ENCODE results near the gene ZNF473. TPM values are rescaled to one million over a fixed set of nuclear protein-coding genes. Genes with fewer than 3 reads are reported as not detected.

Gene ZNF473
- total and polyA plus RNA-seq, 2 of the 13 experiments (the other 11 are each of a cell fraction or from before 2014, with no cell fraction given) = 5.8 to 11.9 TPM

- TF ChIP-seq ZBTB14 (CRISPR knock-in tag; IDR thresholded peaks at IDR 0.05) (peak; percentile 60), FOXM1 (CRISPR knock-in tag; IDR thresholded peaks at IDR 0.05) (no peak), TOE1 (CRISPR knock-in tag; IDR thresholded peaks at IDR 0.05) (peak; percentile 77; the same call in 1 of the 2 replicates), ZNF569 (CRISPR knock-in tag; IDR thresholded peaks at IDR 0.05; ENCODE audit: borderline replicate concordance) (peak; percentile 63; the same call in 1 of the 2 replicates), YEATS2 (CRISPR knock-in tag; IDR thresholded peaks at IDR 0.05; ENCODE audit: borderline replicate concordance) (peak; percentile 80), MAFK (conservative IDR thresholded peaks at IDR 0.05 in 1 of 2, IDR thresholded peaks at IDR 0.05 in 1 of 2; ENCODE audit: low read length in 2 of 2) (no peak), U2AF1 (optimal IDR thresholded peaks at IDR 0.05; ENCODE audit: low read depth, low read length) (no peak), SRSF1 (optimal IDR thresholded peaks at IDR 0.05; ENCODE audit: low read depth, low read length) (peak; percentile 71), PBX3 (CRISPR knock-in tag; IDR thresholded peaks at IDR 0.05; ENCODE audit: borderline replicate concordance) (peak; percentile 89), HOXA7 (CRISPR knock-in tag; IDR thresholded peaks at IDR 0.05) (no peak), ZNF33A (CRISPR knock-in tag; IDR thresholded peaks at IDR 0.05; ENCODE audit: borderline replicate concordance) (no peak), FOXP1 (IDR thresholded peaks at IDR 0.05) (no peak), FOXP1 (CRISPR knock-in tag; IDR thresholded peaks at IDR 0.05) (0 out of 2 replicates have a peak, but pooled peaks have one; percentile 13), POGK (CRISPR knock-in tag; conservative IDR thresholded peaks at IDR 0.05) (peak; percentile 97), ZNF777 (CRISPR knock-in tag; IDR thresholded peaks at IDR 0.05) (peak; percentile 73), ZSCAN30 (CRISPR knock-in tag; IDR thresholded peaks at IDR 0.05) (peak; percentile 75; the same call in 1 of the 2 replicates), ZNF251 (CRISPR knock-in tag; IDR thresholded peaks at IDR 0.05) (peak; percentile 91; the same call in 1 of the 2 replicates), ZNF747 (CRISPR knock-in tag; IDR thresholded peaks at IDR 0.05; ENCODE audit: borderline replicate concordance) (peak; percentile 97)
- TF ChIP-seq, protein P1, sequence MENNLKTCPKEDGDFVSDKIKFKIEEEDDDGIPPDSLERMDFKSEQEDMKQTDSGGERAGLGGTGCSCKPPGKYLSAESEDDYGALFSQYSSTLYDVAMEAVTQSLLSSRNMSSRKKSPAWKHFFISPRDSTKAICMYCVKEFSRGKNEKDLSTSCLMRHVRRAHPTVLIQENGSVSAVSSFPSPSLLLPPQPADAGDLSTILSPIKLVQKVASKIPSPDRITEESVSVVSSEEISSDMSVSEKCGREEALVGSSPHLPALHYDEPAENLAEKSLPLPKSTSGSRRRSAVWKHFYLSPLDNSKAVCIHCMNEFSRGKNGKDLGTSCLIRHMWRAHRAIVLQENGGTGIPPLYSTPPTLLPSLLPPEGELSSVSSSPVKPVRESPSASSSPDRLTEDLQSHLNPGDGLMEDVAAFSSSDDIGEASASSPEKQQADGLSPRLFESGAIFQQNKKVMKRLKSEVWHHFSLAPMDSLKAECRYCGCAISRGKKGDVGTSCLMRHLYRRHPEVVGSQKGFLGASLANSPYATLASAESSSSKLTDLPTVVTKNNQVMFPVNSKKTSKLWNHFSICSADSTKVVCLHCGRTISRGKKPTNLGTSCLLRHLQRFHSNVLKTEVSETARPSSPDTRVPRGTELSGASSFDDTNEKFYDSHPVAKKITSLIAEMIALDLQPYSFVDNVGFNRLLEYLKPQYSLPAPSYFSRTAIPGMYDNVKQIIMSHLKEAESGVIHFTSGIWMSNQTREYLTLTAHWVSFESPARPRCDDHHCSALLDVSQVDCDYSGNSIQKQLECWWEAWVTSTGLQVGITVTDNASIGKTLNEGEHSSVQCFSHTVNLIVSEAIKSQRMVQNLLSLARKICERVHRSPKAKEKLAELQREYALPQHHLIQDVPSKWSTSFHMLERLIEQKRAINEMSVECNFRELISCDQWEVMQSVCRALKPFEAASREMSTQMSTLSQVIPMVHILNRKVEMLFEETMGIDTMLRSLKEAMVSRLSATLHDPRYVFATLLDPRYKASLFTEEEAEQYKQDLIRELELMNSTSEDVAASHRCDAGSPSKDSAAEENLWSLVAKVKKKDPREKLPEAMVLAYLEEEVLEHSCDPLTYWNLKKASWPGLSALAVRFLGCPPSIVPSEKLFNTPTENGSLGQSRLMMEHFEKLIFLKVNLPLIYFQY (CRISPR knock-in tag; IDR thresholded peaks at IDR 0.05; ENCODE audit: borderline replicate concordance) = peak; percentile 72; the same call in 1 of the 2 replicates
Observed at GRCh38 chr19:50025794-50026549, at the start of gene ZNF473 (continued).
